ENCODE measurements around the gene SINHCAF. TPM values are rescaled to one million over a fixed set of nuclear protein-coding genes. Genes with fewer than 3 reads are reported as not detected.

The SINHCAF gene
- total RNA-seq, 1 experiment from 2014 or later = 179 TPM

DNA sequence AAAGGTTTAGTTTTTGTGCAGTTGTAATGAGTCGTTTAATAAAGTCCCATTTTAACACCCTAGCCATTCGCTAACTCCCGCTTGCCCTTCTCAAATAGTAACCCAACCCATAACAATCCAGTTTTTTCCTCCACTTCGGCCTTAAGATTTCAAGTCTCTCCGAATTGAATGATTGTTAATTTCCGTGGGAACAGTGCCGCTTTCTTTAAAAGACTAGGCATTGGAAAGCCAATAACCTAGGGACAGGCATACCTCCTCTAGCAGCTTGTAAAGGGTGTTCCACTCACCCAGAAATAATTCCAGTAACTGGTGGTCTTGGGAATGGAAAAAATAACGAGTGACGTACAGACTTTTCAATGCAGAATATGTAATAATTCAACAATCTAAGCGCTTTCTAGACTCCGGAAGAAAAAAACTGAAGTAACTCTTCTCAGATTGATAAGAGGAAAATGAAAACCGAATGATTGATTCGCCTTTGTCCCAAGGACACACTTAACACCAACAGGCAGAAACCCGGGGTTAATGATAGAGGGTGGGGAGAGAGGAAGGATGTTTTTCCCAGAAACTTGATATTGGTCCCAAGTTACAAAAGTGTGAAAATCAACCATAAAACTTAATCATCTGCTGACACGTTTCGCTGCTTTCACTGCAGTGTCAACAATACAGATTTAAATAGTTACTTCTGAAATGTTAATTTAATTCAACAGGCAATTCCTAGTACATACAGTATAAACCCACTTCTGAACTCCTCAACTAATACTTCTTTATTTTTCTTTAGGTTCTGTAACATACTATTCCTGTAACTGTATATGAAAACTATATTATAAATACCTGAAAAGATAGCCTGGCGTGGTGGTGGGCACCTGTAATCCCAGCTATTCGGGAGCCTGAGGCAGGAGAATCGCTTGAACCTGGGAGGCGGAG, 1.0 kb upstream of the SINHCAF start:
- Histone ChIP-seq H3K4me1 (ENCODE audit: control insufficient read depth in 1 of 2, insufficient read depth in 2 of 2, low read length in 2 of 2) (peaks cover 12 to 26% of the 10 kb centered on the region in 2 experiments), H3K4me2 (ENCODE audit: low read length) (peak overlapping the region; percentile 93), H3K9me3 (ENCODE audit: control insufficient read depth in 1 of 2, insufficient read depth in 1 of 2, low read depth in 1 of 2, low read length in 2 of 2) (no peaks in the 10 kb centered on the region), H3K4me3 (replicated peaks in 1 of 2; ENCODE audit: low read depth in 1 of 2, low read length in 2 of 2) (peak overlapping the region in 1 of 2 experiments; percentile 92; a peak in 2 of 4 replicates), H3K79me2 (ENCODE audit: insufficient read depth, low read length) (peaks cover 40% of the 10 kb centered on the region), H4K20me1 (ENCODE audit: insufficient read depth) (peaks cover 7% of the 10 kb centered on the region; the same call in 1 of the 2 replicates), H3K36me3 (ENCODE audit: control insufficient read depth in 1 of 2, insufficient read depth in 2 of 2, low read length in 2 of 2) (no peaks in the 10 kb centered on the region), H2AFZ (ENCODE audit: low read depth, low read length, poor library complexity, severe bottlenecking) (peak overlapping the region; percentile 62), H3K27ac (ENCODE audit: low read depth, low read length) (no peak overlapping the region), H3K9ac (ENCODE audit: low read length) (peak overlapping the region; percentile 97), H3K9me2 (ENCODE audit: insufficient read depth) (no peaks in the 10 kb centered on the region), H3K27me3 (ENCODE audit: insufficient read depth, low read length) (no peaks in the 10 kb centered on the region)
- no peak for DNase-seq (ENCODE audit: low read depth, low spot score)
- intact Hi-C loops (cut with micrococcal nuclease) = no loop called here
- no TSS peak for BruUV-seq (replicated peaks)
- ChIA-PET POLR2A (interaction anchor here (0.5 to 1.1 kb wide), 7 partner anchors 9 to 1911 kb away, joined by 3 to 4 read pairs (median 3); no protein-coding TSS in a partner anchor), CTCF (interaction anchor here (1.0 to 1.2 kb wide), 3 partner anchors 10 to 77 kb away, joined by 3 to 5 read pairs (median 4); no protein-coding TSS in a partner anchor), RAD21 (ENCODE audit: low non-redundant PET in 1 of 2, low total read pairs in 2 of 2, uncharacterized antibody in 2 of 2, unreplicated experiment in 2 of 2) (no interaction called here)
- no peak for ATAC-seq
- TF ChIP-seq, protein P1, sequence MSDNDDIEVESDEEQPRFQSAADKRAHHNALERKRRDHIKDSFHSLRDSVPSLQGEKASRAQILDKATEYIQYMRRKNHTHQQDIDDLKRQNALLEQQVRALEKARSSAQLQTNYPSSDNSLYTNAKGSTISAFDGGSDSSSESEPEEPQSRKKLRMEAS (IDR thresholded peaks at IDR 0.05) = no peak
- TF ChIP-seq EZH2 (IDR thresholded peaks at IDR 0.05) (no peak), RAD21 (IDR thresholded peaks at IDR 0.05; ENCODE audit: low read depth) (no peak), SP1 (IDR thresholded peaks at IDR 0.05; ENCODE audit: low read depth) (no peak), POLR2A (IDR thresholded peaks at IDR 0.05; ENCODE audit: borderline replicate concordance, extremely low read depth, insufficient read depth, insufficient read length) (no peak), ZFX (IDR thresholded peaks at IDR 0.05) (no peak), JUND (IDR thresholded peaks at IDR 0.05) (no peak), EGR1 (IDR thresholded peaks at IDR 0.05; ENCODE audit: low read depth) (no peak), SRF (IDR thresholded peaks at IDR 0.05; ENCODE audit: low read depth) (no peak), FOSL1 (IDR thresholded peaks at IDR 0.05; ENCODE audit: low read depth) (no peak), CEBPB (IDR thresholded peaks at IDR 0.05; ENCODE audit: low read depth) (no peak), YY1 (IDR thresholded peaks at IDR 0.05; ENCODE audit: extremely low read depth, insufficient replicate concordance, low read depth, low read length) (no peak), CBX3 (IDR thresholded peaks at IDR 0.05; ENCODE audit: low read depth) (no peak), TCF7L2 (IDR thresholded peaks at IDR 0.05; ENCODE audit: borderline replicate concordance, extremely low read depth, insufficient read depth, insufficient read length) (no peak), ZNF274 (IDR thresholded peaks at IDR 0.05; ENCODE audit: low read depth, low read length) (no peak), ELF1 (IDR thresholded peaks at IDR 0.05; ENCODE audit: borderline replicate concordance, low read depth) (no peak)
- TF ChIP-seq, protein P2, sequence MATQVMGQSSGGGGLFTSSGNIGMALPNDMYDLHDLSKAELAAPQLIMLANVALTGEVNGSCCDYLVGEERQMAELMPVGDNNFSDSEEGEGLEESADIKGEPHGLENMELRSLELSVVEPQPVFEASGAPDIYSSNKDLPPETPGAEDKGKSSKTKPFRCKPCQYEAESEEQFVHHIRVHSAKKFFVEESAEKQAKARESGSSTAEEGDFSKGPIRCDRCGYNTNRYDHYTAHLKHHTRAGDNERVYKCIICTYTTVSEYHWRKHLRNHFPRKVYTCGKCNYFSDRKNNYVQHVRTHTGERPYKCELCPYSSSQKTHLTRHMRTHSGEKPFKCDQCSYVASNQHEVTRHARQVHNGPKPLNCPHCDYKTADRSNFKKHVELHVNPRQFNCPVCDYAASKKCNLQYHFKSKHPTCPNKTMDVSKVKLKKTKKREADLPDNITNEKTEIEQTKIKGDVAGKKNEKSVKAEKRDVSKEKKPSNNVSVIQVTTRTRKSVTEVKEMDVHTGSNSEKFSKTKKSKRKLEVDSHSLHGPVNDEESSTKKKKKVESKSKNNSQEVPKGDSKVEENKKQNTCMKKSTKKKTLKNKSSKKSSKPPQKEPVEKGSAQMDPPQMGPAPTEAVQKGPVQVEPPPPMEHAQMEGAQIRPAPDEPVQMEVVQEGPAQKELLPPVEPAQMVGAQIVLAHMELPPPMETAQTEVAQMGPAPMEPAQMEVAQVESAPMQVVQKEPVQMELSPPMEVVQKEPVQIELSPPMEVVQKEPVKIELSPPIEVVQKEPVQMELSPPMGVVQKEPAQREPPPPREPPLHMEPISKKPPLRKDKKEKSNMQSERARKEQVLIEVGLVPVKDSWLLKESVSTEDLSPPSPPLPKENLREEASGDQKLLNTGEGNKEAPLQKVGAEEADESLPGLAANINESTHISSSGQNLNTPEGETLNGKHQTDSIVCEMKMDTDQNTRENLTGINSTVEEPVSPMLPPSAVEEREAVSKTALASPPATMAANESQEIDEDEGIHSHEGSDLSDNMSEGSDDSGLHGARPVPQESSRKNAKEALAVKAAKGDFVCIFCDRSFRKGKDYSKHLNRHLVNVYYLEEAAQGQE (IDR thresholded peaks at IDR 0.05; ENCODE audit: low read depth) = no peak
- TF ChIP-seq, protein P3, sequence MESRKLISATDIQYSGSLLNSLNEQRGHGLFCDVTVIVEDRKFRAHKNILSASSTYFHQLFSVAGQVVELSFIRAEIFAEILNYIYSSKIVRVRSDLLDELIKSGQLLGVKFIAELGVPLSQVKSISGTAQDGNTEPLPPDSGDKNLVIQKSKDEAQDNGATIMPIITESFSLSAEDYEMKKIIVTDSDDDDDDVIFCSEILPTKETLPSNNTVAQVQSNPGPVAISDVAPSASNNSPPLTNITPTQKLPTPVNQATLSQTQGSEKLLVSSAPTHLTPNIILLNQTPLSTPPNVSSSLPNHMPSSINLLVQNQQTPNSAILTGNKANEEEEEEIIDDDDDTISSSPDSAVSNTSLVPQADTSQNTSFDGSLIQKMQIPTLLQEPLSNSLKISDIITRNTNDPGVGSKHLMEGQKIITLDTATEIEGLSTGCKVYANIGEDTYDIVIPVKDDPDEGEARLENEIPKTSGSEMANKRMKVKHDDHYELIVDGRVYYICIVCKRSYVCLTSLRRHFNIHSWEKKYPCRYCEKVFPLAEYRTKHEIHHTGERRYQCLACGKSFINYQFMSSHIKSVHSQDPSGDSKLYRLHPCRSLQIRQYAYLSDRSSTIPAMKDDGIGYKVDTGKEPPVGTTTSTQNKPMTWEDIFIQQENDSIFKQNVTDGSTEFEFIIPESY (IDR thresholded peaks at IDR 0.05; ENCODE audit: extremely low read depth, insufficient replicate concordance, low read length) = no peak
- TF ChIP-seq, protein P4, sequence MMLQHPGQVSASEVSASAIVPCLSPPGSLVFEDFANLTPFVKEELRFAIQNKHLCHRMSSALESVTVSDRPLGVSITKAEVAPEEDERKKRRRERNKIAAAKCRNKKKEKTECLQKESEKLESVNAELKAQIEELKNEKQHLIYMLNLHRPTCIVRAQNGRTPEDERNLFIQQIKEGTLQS (IDR thresholded peaks at IDR 0.05) = no peak

Data from HCT116 (cell line).